LNCAP (cell line): ENCODE data around the gene BZW2.

Source experiments
- CTCF ChIP-seq: fragments of 450-650 bp; IDR thresholded peaks from 2 replicates; pipeline ENCODE4 v1.5.1; 2017; ENCODE audit warnings: mild to moderate bottlenecking

The BZW2 gene

GRCh38 chr7:16669581-16669980 is 23.6 kb downstream of the BZW2 start:
- no peak for TF ChIP-seq CTCF

GRCh38 chr7:16670021-16670420 is 24.0 kb downstream of the BZW2 start:
- TF ChIP-seq CTCF = no peak

DNA sequence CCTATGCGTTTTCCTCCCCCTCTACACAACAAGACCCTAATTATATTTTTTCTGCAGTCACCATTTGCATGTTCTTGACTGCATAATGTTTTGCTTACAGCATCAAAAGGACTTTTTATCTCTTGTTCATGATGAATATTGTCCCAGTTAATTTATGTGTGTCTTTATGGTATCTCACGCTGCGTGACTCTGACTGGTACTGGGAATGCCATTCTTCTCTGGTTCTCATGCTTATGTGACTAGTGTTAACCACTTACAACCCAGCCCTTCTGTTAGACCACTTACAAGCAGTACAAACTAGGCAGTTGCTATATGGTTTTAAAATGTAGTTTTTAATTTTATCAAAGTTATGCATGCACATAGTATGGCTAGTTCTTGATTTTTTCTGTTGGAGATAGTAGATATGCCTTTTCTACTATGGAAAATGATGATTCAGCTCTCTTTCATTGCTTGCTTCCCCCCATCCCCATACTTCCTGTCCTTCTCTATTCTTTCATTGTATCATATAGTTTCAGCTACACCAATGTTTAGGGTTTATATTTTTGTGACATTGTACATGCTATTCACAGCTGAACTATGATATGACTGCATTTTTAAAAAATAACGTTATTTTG is 24.9 kb downstream of the BZW2 start:
- TF ChIP-seq CTCF = no peak

GRCh38 chr7:16671811-16672210 is 25.8 kb downstream of the BZW2 start:
- no peak for TF ChIP-seq CTCF

- no peak for TF ChIP-seq CTCF
Measured at GRCh38 chr7:16675277-16675676, 29.3 kb downstream of the BZW2 start.

DNA sequence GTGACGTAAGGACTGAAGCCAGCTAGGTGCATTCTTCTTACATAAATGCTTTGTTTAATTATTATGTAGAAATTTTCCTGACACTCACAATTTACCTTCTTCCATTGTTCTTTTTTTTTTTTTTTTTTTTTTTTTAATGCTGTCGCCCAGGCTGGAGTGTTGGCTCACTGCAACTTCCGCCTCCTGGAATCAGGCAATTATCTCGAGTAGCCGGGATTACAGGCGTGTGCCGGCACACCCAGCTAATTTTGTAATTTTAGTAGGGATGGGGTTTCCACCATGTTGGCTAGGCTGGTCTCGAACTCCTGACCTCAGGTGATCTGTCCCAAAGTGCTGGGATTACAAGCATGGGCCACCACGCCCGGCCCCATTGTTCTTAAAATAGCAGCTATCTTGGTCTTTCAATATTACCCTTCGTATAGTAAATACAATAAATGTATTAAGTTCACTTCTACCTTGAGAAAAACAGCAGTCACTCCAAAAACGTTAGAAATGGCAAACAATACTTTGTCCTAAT is 32.1 kb downstream of the BZW2 start:
- no peak for TF ChIP-seq CTCF

- no peak for TF ChIP-seq CTCF
Measured at GRCh38 chr7:16684935-16685334, 39.0 kb downstream of the BZW2 start.

- TF ChIP-seq CTCF = no peak
Measured at GRCh38 chr7:16685535-16685934, 39.6 kb downstream of the BZW2 start.
